ENCODE data around the gene PRKN. TPM values are rescaled to one million over a fixed set of nuclear protein-coding genes. Genes with fewer than 3 reads are reported as not detected.

The PRKN gene
- total and polyA plus RNA-seq, 10 donors, result 0.23 to 14.1 (median 7.0) TPM

- Histone ChIP-seq H3K36me3 (no peaks in the 10 kb centered on the region), H3K27ac (no peak overlapping the region), H3K4me1 (no peaks in the 10 kb centered on the region), H3K9me3 (no peaks in the 10 kb centered on the region), H3K4me3 (no peak overlapping the region), H3K27me3 (replicated peaks in 1 of 7) (no peaks in the 10 kb centered on the region)
- WGBS, 5 donors, result 67 to 92% (median 85%) methylated on average over 7 of the region's 7 CpGs
- intact Hi-C loops (cut with DNase I; ENCODE audit: low total_unique reads), result no loop called here
- no peak for TF ChIP-seq POLR2A (IDR thresholded peaks at IDR 0.05)
- TF ChIP-seq POLR2AphosphoS5 (IDR thresholded peaks at IDR 0.05), result no peak
- TF ChIP-seq CTCF (IDR thresholded peaks at IDR 0.05 in 8 of 11, conservative IDR thresholded peaks at IDR 0.05 in 3 of 11), result no peak
- DNase-seq, result no peak
Observed at GRCh38 chr6:161740486-161740885, 987.1 kb downstream of the PRKN start.

- intact Hi-C loops (cut with DNase I; ENCODE audit: low total_unique reads), result no loop called here
- 67 to 81% (median 70%) methylated on average over 6 of the region's 6 CpGs for WGBS, 5 donors
- TF ChIP-seq POLR2A (IDR thresholded peaks at IDR 0.05) (no peak), CTCF (IDR thresholded peaks at IDR 0.05 in 8 of 11, conservative IDR thresholded peaks at IDR 0.05 in 3 of 11) (no peak), POLR2AphosphoS5 (IDR thresholded peaks at IDR 0.05) (no peak)
- Histone ChIP-seq H3K27ac (no peak overlapping the region), H3K4me1 (no peaks in the 10 kb centered on the region), H3K36me3 (no peaks in the 10 kb centered on the region), H3K27me3 (replicated peaks in 1 of 7) (no peaks in the 10 kb centered on the region), H3K4me3 (no peak overlapping the region), H3K9me3 (no peaks in the 10 kb centered on the region)
- DNase-seq, result no peak
Observed at GRCh38 chr6:161736781-161737292, 990.7 kb downstream of the PRKN start.

- no peak for DNase-seq
- H3K4me3 ChIP-seq, result no peak overlapping the region
- no peaks in the 10 kb centered on the region for H3K9me3 ChIP-seq
Observed at GRCh38 chr6:161736326-161736725, 991.2 kb downstream of the PRKN start.

GRCh38 chr6:161732594-161732993 lies 995.0 kb downstream of the PRKN start:
- no peaks in the 10 kb centered on the region for H3K27me3 ChIP-seq (replicated peaks in 1 of 7)
- intact Hi-C loops (cut with DNase I; ENCODE audit: low total_unique reads), result no loop called here
- 85 to 93% (median 89%) methylated on average over 3 of the region's 3 CpGs for WGBS, 5 donors
- H3K9me3 ChIP-seq, result peaks cover 0 to 14% (median 0%) of the 10 kb centered on the region in 8 donors
- H3K4me3 ChIP-seq, result no peak overlapping the region
- no peaks in the 10 kb centered on the region for H3K4me1 ChIP-seq
- no peaks in the 10 kb centered on the region for H3K36me3 ChIP-seq
- H3K27ac ChIP-seq, result no peak overlapping the region
- no peak for DNase-seq
- no peak for TF ChIP-seq POLR2AphosphoS5 (IDR thresholded peaks at IDR 0.05)
- TF ChIP-seq CTCF (IDR thresholded peaks at IDR 0.05 in 8 of 11, conservative IDR thresholded peaks at IDR 0.05 in 3 of 11), result no peak
- no peak for TF ChIP-seq POLR2A (IDR thresholded peaks at IDR 0.05)

More at GRCh38 chr6:161736326-161736725, 991.2 kb downstream of the PRKN start:
- Histone ChIP-seq H3K36me3 (no peaks in the 10 kb centered on the region), H3K4me1 (no peaks in the 10 kb centered on the region), H3K27me3 (replicated peaks in 1 of 7) (no peaks in the 10 kb centered on the region), H3K27ac (no peak overlapping the region)
- intact Hi-C loops (cut with DNase I; ENCODE audit: low total_unique reads), result no loop called here
- no peak for TF ChIP-seq CTCF (IDR thresholded peaks at IDR 0.05 in 8 of 11, conservative IDR thresholded peaks at IDR 0.05 in 3 of 11)
- TF ChIP-seq POLR2A (IDR thresholded peaks at IDR 0.05), result no peak
- TF ChIP-seq POLR2AphosphoS5 (IDR thresholded peaks at IDR 0.05), result no peak
- 34 to 79% (median 66%) methylated on average over 2 of the region's 2 CpGs for WGBS, 5 donors
